WTC11 (cell line): ENCODE data around the gene PROK1.

Source experiments
- CREB1 ChIP-seq: sonication (generic); formaldehyde crosslinking; IDR thresholded peaks from 2 replicates; pipeline ENCODE4 v1.8.0; 2023; ENCODE audit warnings: mild to moderate bottlenecking, missing genetic modification reagents
- ELF4 ChIP-seq: sonication (generic); formaldehyde crosslinking; IDR thresholded peaks from 2 replicates; pipeline ENCODE4 v1.8.1; 2022; ENCODE audit warnings: low read depth, mild to moderate bottlenecking, moderate library complexity, missing genetic modification reagents
- ETV6 ChIP-seq: sonication (generic); formaldehyde crosslinking; IDR thresholded peaks from 2 replicates; pipeline ENCODE4 v1.8.1; 2022; ENCODE audit warnings: mild to moderate bottlenecking, missing genetic modification reagents
- FOXJ3 ChIP-seq: sonication (generic); formaldehyde crosslinking; IDR thresholded peaks from 2 replicates; pipeline ENCODE4 v1.9.0; 2021; ENCODE audit warnings: missing genetic modification reagents, mild to moderate bottlenecking, borderline replicate concordance
- NR2C2 ChIP-seq: sonication (generic); formaldehyde crosslinking; IDR thresholded peaks from 2 replicates; pipeline ENCODE4 v1.8.0; 2022; ENCODE audit warnings: mild to moderate bottlenecking, missing genetic modification reagents
- RELA ChIP-seq: sonication (generic); formaldehyde crosslinking; IDR thresholded peaks from 2 replicates; pipeline ENCODE4 v1.8.1; 2022; ENCODE audit warnings: missing genetic modification reagents, mild to moderate bottlenecking, borderline replicate concordance
- SMAD3 ChIP-seq: sonication (generic); formaldehyde crosslinking; IDR thresholded peaks from 2 replicates; pipeline ENCODE4 v1.8.0; 2022; ENCODE audit warnings: missing genetic modification reagents, mild to moderate bottlenecking, borderline replicate concordance
- TF ChIP-seq, protein P1 (sequence below): fragments of 200-600 bp; IDR thresholded peaks from 2 replicates; pipeline ENCODE4 v1.8.0; 2022; ENCODE audit warnings: antibody characterized with exemption
- TF ChIP-seq, protein P2 (sequence below): sonication (generic); formaldehyde crosslinking; conservative IDR thresholded peaks from 2 replicates; pipeline ENCODE4 v1.8.1; 2022; ENCODE audit warnings: mild to moderate bottlenecking, missing genetic modification reagents
- TF ChIP-seq, protein P3 (sequence below): sonication (generic); formaldehyde crosslinking; IDR thresholded peaks from 2 replicates; pipeline ENCODE4 v1.8.0; 2023; ENCODE audit warnings: mild to moderate bottlenecking, missing genetic modification reagents

DNA sequence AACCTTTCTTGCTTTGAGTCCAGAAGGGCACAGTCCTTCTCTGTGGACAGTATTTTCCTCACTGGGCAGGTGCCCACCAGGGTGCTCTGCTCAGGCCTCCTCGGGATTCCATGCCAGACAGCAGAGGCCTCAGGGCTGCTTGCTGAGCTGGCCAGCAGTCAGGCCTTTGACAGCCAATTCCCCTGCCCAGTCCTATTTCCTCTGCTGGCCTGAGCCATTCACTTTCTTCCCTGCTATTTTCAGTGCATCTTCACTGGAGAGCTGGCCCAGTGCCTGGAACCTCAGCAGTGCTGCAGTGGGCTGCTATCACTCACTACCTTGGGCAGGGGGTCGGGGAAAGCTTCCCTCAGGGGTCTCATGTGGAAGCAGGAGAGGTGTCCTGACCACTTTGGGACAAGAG, 34.8 kb downstream of the PROK1 start:
- TF ChIP-seq, protein P1, sequence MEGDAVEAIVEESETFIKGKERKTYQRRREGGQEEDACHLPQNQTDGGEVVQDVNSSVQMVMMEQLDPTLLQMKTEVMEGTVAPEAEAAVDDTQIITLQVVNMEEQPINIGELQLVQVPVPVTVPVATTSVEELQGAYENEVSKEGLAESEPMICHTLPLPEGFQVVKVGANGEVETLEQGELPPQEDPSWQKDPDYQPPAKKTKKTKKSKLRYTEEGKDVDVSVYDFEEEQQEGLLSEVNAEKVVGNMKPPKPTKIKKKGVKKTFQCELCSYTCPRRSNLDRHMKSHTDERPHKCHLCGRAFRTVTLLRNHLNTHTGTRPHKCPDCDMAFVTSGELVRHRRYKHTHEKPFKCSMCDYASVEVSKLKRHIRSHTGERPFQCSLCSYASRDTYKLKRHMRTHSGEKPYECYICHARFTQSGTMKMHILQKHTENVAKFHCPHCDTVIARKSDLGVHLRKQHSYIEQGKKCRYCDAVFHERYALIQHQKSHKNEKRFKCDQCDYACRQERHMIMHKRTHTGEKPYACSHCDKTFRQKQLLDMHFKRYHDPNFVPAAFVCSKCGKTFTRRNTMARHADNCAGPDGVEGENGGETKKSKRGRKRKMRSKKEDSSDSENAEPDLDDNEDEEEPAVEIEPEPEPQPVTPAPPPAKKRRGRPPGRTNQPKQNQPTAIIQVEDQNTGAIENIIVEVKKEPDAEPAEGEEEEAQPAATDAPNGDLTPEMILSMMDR = no peak
- TF ChIP-seq FOXJ3 (no peak), CREB1 (CRISPR knock-in tag) (no peak), RELA (CRISPR knock-in tag) (no peak), ELF4 (CRISPR knock-in tag) (no peak), NR2C2 (no peak), SMAD3 (CRISPR knock-in tag) (no peak), ETV6 (no peak)
- TF ChIP-seq, protein P2, sequence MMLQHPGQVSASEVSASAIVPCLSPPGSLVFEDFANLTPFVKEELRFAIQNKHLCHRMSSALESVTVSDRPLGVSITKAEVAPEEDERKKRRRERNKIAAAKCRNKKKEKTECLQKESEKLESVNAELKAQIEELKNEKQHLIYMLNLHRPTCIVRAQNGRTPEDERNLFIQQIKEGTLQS (CRISPR knock-in tag) = no peak
- TF ChIP-seq, protein P3, sequence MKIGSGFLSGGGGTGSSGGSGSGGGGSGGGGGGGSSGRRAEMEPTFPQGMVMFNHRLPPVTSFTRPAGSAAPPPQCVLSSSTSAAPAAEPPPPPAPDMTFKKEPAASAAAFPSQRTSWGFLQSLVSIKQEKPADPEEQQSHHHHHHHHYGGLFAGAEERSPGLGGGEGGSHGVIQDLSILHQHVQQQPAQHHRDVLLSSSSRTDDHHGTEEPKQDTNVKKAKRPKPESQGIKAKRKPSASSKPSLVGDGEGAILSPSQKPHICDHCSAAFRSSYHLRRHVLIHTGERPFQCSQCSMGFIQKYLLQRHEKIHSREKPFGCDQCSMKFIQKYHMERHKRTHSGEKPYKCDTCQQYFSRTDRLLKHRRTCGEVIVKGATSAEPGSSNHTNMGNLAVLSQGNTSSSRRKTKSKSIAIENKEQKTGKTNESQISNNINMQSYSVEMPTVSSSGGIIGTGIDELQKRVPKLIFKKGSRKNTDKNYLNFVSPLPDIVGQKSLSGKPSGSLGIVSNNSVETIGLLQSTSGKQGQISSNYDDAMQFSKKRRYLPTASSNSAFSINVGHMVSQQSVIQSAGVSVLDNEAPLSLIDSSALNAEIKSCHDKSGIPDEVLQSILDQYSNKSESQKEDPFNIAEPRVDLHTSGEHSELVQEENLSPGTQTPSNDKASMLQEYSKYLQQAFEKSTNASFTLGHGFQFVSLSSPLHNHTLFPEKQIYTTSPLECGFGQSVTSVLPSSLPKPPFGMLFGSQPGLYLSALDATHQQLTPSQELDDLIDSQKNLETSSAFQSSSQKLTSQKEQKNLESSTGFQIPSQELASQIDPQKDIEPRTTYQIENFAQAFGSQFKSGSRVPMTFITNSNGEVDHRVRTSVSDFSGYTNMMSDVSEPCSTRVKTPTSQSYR (CRISPR knock-in tag) = no peak
